IPS DF 4.7 (cell line): ENCODE results near the gene CCDC196.
A peak's percentile ranks its signal among the peaks of the same experiment; 100 is the strongest.
"Not testable (repeated sequence)": the region's sequence is repeated elsewhere in the genome, so short reads cannot be mapped to it uniquely, and the experiment has no call there.

Source experiments
- DNase-seq: peaks from one replicate; pipeline ENCODE4 v3.0.0-alpha.2; 2013; ENCODE audit warnings: low spot score; ENCODE audit errors: extremely low read depth

CCDC196 gene

GRCh38 chr14:66495218-66496098 lies 9.3 kb downstream of the CCDC196 start:
- DNase-seq, result no peak

- DNase-seq, result no peak
Measured at GRCh38 chr14:66496188-66496807, 10.1 kb downstream of the CCDC196 start.

- DNase-seq, result no peak
Measured at GRCh38 chr14:66496911-66497310, 10.7 kb downstream of the CCDC196 start.

DNA sequence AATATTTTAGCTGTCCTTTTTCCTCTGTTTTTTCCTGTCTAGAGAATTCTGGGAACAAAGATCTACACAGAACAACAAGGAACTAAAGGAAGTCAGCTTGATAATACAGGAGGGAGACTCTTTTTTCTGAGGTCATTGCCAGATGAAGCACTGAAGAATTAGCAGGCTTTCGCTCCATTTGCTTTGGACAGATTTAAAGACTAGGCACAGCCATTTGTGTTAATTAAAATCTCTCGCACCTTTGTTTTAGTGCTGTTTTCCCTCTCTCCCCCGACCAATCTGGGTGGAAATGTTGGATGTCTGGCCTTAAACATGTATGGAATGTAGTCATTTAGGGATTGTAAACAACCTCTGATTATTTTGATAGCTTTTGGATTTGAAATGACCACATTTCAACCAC lies 12.1 kb downstream of the CCDC196 start:
- no peak for DNase-seq

DNA sequence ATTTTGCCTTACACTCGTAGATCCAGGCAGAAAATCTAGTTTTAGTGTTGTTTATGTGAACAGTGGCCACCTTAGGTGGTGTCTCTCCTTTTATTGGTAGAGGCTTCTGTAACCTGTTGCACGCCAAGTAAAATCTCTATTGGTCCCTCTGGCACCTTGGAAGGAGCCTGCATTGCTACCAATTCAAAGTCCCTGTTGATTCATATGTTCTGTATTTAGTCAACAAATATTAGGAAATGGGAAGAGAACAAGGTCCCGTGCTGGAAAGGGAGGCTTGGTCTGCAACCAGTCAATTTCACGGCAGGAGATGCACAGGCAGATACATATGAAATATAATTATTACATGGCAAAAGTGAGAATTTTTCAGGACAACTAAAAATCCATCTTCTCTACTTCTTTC lies 15.4 kb downstream of the CCDC196 start:
- DNase-seq, result no peak

GRCh38 chr14:66502836-66503235 lies 16.7 kb downstream of the CCDC196 start:
- DNase-seq, result not testable (repeated sequence)

DNA sequence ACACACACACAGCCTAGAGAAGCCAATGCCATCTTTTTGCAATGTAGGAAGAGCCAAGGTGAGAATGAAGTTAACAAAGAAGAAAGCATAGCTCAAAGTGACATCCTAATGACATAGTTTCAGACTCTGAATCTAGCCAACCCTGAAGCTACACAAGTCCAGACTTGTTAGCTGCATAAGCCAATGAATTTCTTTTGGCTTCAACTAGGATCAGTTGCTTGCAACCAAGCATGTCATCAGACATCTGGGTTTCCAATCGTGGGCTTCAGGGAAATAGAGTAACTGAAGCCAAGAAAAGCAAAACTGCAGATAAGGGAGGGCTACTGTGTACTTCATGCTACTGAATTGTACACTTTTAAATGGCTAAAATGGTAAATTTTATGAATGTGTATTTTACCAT lies 17.4 kb downstream of the CCDC196 start:
- DNase-seq, result no peak

DNA sequence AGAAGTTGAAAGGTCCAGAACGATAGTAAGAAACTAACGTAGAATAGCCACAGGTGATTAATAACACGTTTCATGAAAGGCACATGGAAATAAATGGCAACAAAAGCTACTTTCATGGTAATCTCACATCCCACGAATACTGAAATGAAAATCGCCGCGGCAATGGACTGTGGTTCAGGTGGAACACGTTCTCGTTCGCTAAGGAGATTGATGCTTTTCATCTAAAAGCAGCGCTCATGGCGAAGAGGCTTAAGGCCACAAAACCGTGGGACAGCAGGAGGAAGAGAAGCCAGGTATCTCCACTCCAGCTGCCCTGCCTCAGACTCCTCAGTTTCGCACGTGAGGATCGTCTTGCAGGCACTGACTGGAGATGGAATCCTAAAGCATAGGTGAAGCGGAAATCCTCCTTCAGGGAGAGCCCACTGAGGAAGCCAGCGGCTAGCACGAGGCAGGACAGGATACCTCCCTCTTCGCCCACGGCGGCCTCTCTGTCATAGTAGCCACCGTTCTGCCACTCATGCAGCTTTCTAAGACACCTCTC lies 21.1 kb downstream of the CCDC196 start:
- DNase-seq, result no peak

DNA sequence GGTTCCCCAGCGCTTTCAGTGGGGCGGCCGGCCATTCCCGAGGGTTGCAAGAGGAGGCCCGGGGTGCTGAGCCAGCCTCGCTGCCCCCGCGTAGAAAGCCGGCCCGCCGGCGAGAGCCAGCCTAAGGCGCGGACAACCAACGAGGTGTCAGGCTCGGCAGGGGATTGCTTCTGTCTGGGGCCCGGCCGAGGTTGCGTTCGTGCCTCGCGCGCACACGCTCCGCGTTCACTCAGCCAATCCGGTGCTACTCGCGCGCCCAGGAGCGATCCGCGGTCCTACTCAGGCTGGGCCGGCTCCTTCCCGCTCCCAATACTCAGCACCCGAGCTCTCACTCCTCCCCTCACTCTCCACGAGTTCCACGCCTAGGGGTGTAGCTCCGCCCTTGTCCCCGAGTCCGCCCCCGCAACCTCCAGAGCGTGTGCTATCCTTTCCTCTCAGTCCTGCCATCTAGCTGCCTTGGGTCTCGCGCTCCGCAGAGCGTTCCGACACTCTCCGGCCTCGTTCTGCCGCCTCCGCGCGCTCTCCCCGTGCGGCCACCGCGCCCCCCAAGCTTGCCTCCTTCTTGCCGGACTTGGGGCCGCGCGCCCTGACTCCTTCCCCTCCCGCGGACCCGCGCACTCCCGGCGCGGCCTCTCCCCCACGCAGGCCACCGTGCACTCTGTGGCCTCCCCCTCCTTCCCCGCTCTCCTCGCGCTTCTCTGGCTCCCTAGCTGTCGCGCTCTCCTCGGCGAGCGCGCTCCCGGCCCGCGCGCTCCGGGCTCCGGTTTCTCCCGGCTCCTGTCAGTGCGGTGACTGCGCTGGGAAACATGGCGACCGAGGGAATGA lies 21.8 kb downstream of the CCDC196 start, which contains the start of gene GPHN:
GPHN (plus strand) TSS at position 426 of the 825 bp plus-strand sequence.
- DNase-seq, result peak; percentile 75

DNA sequence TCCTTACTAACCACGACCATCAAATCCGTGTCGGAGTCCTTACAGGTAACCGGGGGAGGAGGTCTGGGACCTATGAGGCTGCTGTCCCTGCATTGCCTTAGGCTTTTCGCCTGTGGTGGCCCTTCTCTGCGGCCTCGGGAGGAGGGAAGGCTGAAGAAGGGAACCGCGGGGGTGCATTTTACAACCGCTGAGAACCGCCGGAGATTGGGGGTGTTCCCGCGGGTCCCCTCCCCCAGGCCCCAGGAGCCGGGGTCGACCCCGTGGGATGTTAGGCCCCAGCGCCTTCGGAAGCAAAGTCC lies 22.3 kb downstream of the CCDC196 start:
- DNase-seq, result no peak

DNA sequence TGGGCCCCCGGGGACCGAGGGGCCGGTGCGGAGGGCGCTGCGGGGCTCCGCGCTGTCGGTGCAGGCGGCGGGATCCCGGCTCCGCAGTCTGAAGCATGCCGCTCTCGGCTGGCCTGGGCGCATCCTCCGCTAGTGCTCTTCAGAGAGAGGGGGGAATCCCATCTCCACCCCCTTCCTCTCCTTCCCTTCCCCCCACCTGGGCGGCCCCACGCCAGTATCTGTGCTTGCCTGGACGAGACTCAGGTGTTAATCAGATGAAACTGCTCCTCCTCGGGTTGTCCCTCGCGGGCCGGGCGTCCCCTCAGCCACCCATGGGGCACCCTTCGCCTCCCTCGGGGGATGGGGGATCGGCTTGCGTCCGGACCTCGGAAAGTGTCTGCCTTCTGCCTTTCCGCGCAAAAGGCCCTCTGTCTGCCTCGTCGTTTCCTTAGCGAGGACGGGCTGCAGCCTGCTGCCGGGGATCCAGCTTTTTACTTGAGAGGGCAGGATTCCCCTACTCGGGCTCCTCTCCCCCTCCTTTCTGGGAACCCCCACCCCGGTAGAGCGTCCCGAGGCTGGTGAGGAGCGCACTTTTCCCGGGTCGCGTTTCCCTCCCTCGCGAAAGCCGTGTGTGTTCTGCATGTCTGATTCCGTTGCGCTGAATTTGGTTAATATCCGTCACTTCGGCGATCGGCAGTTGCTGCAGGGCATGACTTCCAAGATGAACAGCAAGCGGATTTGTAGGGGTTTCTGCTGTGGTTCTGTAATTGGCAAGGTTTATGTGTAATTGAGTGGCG lies 22.9 kb downstream of the CCDC196 start:
- no peak for DNase-seq

GRCh38 chr14:66509874-66510273 lies 23.7 kb downstream of the CCDC196 start:
- no peak for DNase-seq

DNA sequence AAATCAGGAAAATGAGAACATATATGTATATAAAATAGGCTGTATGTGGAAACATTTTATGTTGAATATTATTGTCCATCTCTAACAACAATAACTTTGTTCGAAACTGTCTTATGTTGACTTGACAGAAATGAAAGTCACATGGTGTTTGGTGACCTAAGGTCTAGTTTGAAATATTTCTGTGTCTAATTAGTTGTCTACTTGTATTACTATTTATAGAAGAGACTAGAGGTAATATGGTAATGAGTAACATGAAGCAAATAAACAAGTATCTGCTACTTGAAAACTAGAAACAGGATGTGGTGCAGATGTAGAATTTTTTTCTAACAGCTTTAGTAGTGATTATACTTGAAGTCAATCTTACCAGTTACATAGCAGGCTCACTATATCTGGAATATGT lies 25.7 kb downstream of the CCDC196 start:
- DNase-seq, result no peak

DNA sequence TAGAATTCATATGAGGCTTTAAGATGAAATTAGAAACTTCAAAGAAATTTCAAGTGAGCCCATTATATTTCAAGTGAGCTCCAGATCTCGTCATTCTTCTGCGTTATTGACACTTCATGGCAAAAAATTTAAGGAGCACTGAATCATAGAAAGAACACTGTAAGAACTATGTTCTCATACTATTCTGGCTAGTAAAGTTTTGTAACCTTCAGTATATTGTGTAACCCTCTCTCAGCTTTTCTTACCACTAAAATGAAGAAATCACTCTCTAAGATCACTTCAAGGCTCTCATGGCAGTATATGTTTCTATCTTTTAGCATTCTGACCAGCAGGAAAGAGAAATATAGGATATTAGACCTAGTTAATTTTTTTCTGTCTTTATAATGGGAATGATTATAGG lies 28.0 kb downstream of the CCDC196 start:
- DNase-seq, result no peak

GRCh38 chr14:66530526-66530925 lies 44.4 kb downstream of the CCDC196 start:
- DNase-seq, result no peak

- DNase-seq, result no peak
Measured at GRCh38 chr14:66539034-66539433, 52.9 kb downstream of the CCDC196 start.

GRCh38 chr14:66540038-66540437 lies 53.9 kb downstream of the CCDC196 start:
- no peak for DNase-seq

DNA sequence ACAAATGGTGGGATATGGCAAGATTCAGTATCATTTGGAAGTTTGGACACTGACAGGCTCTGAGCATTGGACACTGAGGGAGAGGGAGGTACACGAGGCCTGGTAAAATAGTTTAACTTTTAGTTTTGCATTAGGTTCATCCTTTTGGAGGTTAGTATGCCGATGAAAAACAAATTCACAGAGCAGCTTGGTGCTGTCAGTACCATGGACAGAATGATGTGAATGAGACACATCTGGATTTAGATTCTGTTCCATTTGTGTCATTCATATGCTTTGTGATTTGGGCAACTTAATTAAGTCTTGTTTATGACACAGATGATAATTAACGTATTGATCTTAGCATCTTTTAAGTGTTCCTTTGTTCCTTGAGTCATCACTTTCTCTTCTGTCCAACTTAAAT lies 55.5 kb downstream of the CCDC196 start:
- DNase-seq, result no peak

DNA sequence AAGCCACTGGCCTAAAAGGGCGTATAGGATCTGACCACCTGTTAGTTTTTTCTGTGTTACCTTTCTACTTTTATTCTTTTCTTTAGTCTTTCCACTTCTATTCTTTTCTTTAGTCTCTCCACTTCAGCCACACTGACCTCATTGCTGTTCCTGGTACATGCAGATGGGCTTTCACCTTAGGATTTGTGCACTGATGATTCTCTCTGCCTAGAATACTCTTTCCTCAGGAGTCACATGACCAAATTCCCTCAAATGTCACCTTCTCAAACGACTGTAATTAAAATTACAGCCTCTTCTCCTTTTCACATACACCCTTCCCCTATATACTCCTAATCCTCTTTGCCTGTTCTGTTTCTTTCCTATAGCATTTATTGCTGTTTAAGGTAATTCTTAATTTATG lies 57.8 kb downstream of the CCDC196 start:
- no peak for DNase-seq

DNA sequence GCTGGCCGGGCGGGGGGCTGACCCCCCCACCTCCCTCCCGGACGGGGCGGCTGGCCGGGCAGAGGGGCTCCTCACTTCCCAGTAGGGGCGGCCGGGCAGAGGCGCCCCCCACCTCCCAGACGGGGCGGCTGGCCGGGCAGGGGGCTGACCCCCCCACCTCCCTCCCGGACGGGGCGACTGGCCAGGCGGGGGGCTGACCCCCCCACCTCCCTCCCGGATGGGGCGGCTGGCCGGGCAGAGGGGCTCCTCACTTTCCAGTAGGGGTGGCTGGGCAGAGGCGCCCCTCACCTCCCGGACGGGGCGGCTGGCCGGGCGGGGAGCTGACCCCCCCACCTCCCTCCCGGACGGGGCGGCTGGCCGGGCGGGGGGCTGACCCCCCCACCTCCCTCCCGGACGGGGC lies 59.0 kb downstream of the CCDC196 start:
- not testable (repeated sequence) for DNase-seq

- DNase-seq, result not testable (repeated sequence)
Measured at GRCh38 chr14:66545751-66546150, 59.6 kb downstream of the CCDC196 start.
